Transverse colon (tissue), 4 donors: ENCODE measurements around the gene NCK2.

Source experiments
- CTCF ChIP-seq, 5 experiments: fragments of 200-600 bp in 3 of 5; fragments of 450-650 bp in 2 of 5; sonication (generic) in 3 of 5; IDR thresholded peaks; 1 replicate in 2 of 5; 2 replicates in 3 of 5; pipeline ENCODE4 v1.5.1; 2016 to 2017; ENCODE audit warnings: antibody characterized with exemption in 5 of 5, inconsistent platforms in 3 of 5, mild to moderate bottlenecking in 2 of 5, moderate library complexity in 1 of 5
- POLR2A ChIP-seq: fragments of 450-650 bp; IDR thresholded peaks from one replicate; pipeline ENCODE4 v1.6.1; 2016; ENCODE audit warnings: antibody characterized with exemption, mild to moderate bottlenecking, moderate library complexity
- POLR2AphosphoS5 ChIP-seq, 3 donors: sonication (generic); formaldehyde crosslinking; IDR thresholded peaks; one replicate each; pipeline ENCODE4 v1.6.1; 2016; ENCODE audit warnings: antibody characterized with exemption in 3 of 3

GRCh38 chr2:105869341-105869740 is 124.6 kb downstream of the NCK2 start:
- TF ChIP-seq CTCF (IDR thresholded peaks at IDR 0.05) (no peak), POLR2A (no peak), POLR2AphosphoS5 (IDR thresholded peaks at IDR 0.05) (no peak)
